GM12878 (cell line): Measurements from ENCODE around the gene B3GALT6. TPM values are rescaled to one million over a fixed set of nuclear protein-coding genes. Genes with fewer than 3 reads are reported as not detected.

Experiments used
- ATAC-seq: fragments of 200-7000 bp; cut with Tn5 transposase; 3 replicates; pipeline ENCODE4 v1.9.1; 2020; ENCODE audit warnings: mild to moderate bottlenecking, moderate library complexity
- BruUV-seq: library from RNA; stranded (reverse); fragments of 400-500 nt; replicated peaks from 2 replicates; lab custom pipeline; 2021; lab: Mats Ljungman, UMichigan
- CTCF ChIA-PET: fragments of 300-600 bp; sonication (Branson Sonifier 250); formaldehyde crosslinking; extraction: SDS; loops from one replicate; lab custom pipeline; 2021; ENCODE audit warnings: inconsistent platforms; lab: Yijun Ruan, JAX
- POLR2A ChIA-PET: fragments of 350-600 bp; formaldehyde crosslinking; extraction: SDS; loops from one replicate; lab custom pipeline; 2021; ENCODE audit warnings: inconsistent platforms; lab: Charles Lee
- RAD21 ChIA-PET: fragments of 300-600 bp; sonication (Branson Sonifier 250); formaldehyde crosslinking; loops from one replicate; lab custom pipeline; 2023; ENCODE audit warnings: antibody characterized with exemption; ENCODE audit not compliant: unreplicated experiment; lab: Charles Lee
- SMC1A ChIA-PET: fragments of 300-600 bp; sonication (Branson Sonifier 250); formaldehyde crosslinking; loops from one replicate; lab custom pipeline; 2023; ENCODE audit not compliant: unreplicated experiment, uncharacterized antibody; lab: Charles Lee
- DNase-seq: peaks from one replicate; pipeline ENCODE4 v3.0.0-alpha.2; 2011; ENCODE audit warnings: low read depth, low spot score
- FAIRE-seq: peaks from 3 replicates; lab custom pipeline; 2011; peaks lifted over from hg19 to GRCh38; lab: Jason Lieb, UNC
- H2AFZ ChIP-seq: 2 replicates; pipeline ENCODE4 v1.6.0; 2011; ENCODE audit warnings: low read depth, low read length, control low read depth; ENCODE audit not compliant: control insufficient read depth
- H3K27ac ChIP-seq: 2 replicates; pipeline ENCODE4 v1.5.1; 2011; ENCODE audit warnings: control low read depth; ENCODE audit not compliant: control insufficient read depth, insufficient read depth
- H3K27me3 ChIP-seq, 2 experiments: replicated peaks in 1 of 2; 2 replicates each; pipeline versions ENCODE4 v1.6.0 to v1.6.1; 2011; ENCODE audit warnings: low read length in 1 of 2; ENCODE audit not compliant: control insufficient read depth in 2 of 2, insufficient read depth in 2 of 2
- H3K36me3 ChIP-seq, 2 experiments: 2 replicates each; pipeline ENCODE4 v1.5.1; 2011; ENCODE audit warnings: low read length in 1 of 2; ENCODE audit not compliant: control insufficient read depth in 2 of 2, insufficient read depth in 2 of 2
- H3K4me1 ChIP-seq: 2 replicates; pipeline ENCODE4 v1.6.1; 2011; ENCODE audit warnings: mild to moderate bottlenecking, low read length, moderate library complexity, mixed read lengths; ENCODE audit not compliant: control insufficient read depth, insufficient read depth
- H3K4me2 ChIP-seq: 2 replicates; pipeline ENCODE4 v1.6.0; 2011; ENCODE audit warnings: control low read depth; ENCODE audit not compliant: control insufficient read depth, insufficient read depth
- H3K4me3 ChIP-seq: fragments of 200-600 bp; sonication (generic); 2 replicates; pipeline ENCODE4 v1.5.1; 2016
- H3K79me2 ChIP-seq: 2 replicates; pipeline ENCODE4 v1.6.0; 2011; ENCODE audit warnings: low read length; ENCODE audit not compliant: control insufficient read depth, insufficient read depth
- H3K9ac ChIP-seq: 2 replicates; pipeline ENCODE4 v1.8.0; 2011; ENCODE audit warnings: low read length, control low read depth, mixed read lengths; ENCODE audit not compliant: control insufficient read depth, insufficient read depth
- H3K9me3 ChIP-seq: replicated peaks from 3 replicates; pipeline ENCODE4 v1.5.1; 2011; ENCODE audit warnings: mild to moderate bottlenecking, low read length; ENCODE audit not compliant: control insufficient read depth, insufficient read depth
- H4K20me1 ChIP-seq: 2 replicates; pipeline ENCODE4 v1.6.0; 2011; ENCODE audit not compliant: control insufficient read depth, insufficient read depth
- CREB1 ChIP-seq: IDR thresholded peaks from 2 replicates; pipeline ENCODE4 v1.6.1; 2012; ENCODE audit warnings: low read depth, mild to moderate bottlenecking, inconsistent platforms
- MEF2B ChIP-seq: fragments of 450-650 bp; IDR thresholded peaks from 2 replicates; pipeline ENCODE4 v1.6.1; 2018; ENCODE audit warnings: mild to moderate bottlenecking, moderate library complexity; ENCODE audit not compliant: partially characterized antibody, poor library complexity, severe bottlenecking
- MYC ChIP-seq: IDR thresholded peaks from 2 replicates; pipeline ENCODE4 v1.6.1; 2011; ENCODE audit warnings: mild to moderate bottlenecking, low read length, moderate library complexity, inconsistent platforms; ENCODE audit not compliant: insufficient read depth, insufficient replicate concordance, insufficient read length, severe bottlenecking
- NFIC ChIP-seq: IDR thresholded peaks from 2 replicates; pipeline ENCODE4 v1.6.1; 2012; ENCODE audit warnings: low read depth, mild to moderate bottlenecking, inconsistent platforms, low read length, moderate library complexity
- NR2C2 ChIP-seq: IDR thresholded peaks from 2 replicates; pipeline ENCODE4 v1.6.1; 2011; ENCODE audit warnings: borderline replicate concordance, low read depth; ENCODE audit not compliant: control insufficient read depth, insufficient read length
- POLR2AphosphoS5 ChIP-seq: IDR thresholded peaks from 2 replicates; pipeline ENCODE4 v1.6.1; 2011; ENCODE audit warnings: mild to moderate bottlenecking, low read length, inconsistent platforms
- SIN3A ChIP-seq: IDR thresholded peaks from 2 replicates; pipeline ENCODE4 v1.6.1; 2012; ENCODE audit warnings: low read depth, low read length, improper control_type of control experiment
- SP1 ChIP-seq: IDR thresholded peaks from one replicate; pipeline ENCODE4 v1.6.1; 2011; ENCODE audit warnings: low read depth, low read length
- SREBF1 ChIP-seq: IDR thresholded peaks from 2 replicates; pipeline ENCODE4 v1.6.1; 2012; ENCODE audit warnings: mild to moderate bottlenecking, low read length
- TCF12 ChIP-seq: IDR thresholded peaks from 2 replicates; pipeline ENCODE4 v1.6.1; 2011; ENCODE audit warnings: low read depth, mild to moderate bottlenecking, low read length
- YY1 ChIP-seq: IDR thresholded peaks from 2 replicates; pipeline ENCODE4 v1.6.1; 2011; ENCODE audit warnings: low read depth, mild to moderate bottlenecking, low read length
- ZZZ3 ChIP-seq: IDR thresholded peaks from 2 replicates; pipeline ENCODE4 v1.6.1; 2011; ENCODE audit warnings: low read depth; ENCODE audit not compliant: control insufficient read depth, insufficient read length
- WGBS: methylation state at CpG from one replicate; pipeline ENCODE4 v1.1.6; 2016; ENCODE audit warnings: low lambda C conversion rate; ENCODE audit not compliant: insufficient replicate concordance, insufficient coverage; ENCODE audit errors: missing lambda C conversion rate; 5-methylcytosine and 5-hydroxymethylcytosine counted together
- in situ Hi-C: fragments of 300-500 bp; cut with MboI; formaldehyde crosslinking; loops from 9 replicates; pipeline ENCODE4 v1.14.3; 2018; ENCODE audit warnings: mixed read lengths
- intact Hi-C: fragments of 100-400 bp; cut with micrococcal nuclease; formaldehyde crosslinking; loops from one replicate; pipeline ENCODE4 v1.14.2; 2022; ENCODE audit not compliant: unreplicated experiment
- polyA plus RNA-seq, 11 experiments: library from polyadenylated mRNA; depleted of rRNA in 4 of 11; unstranded in 6 of 11; stranded (reverse) in 5 of 11; fragments of >200 nt; fragmentation: Nextera tagmentation in 4 of 11; fragmentation: Illumina TruSeq in 1 of 11; extraction: Ambion mirVana in 4 of 11; extraction: Trizol in 1 of 11; gene quantifications; 1 replicate in 1 of 11; 2 replicates in 10 of 11; pipeline versions ENCODE4 v1.2.1 to v1.2.3, GENCODE V29; 2011 to 2016; ENCODE audit warnings: inconsistent platforms in 2 of 11, missing spikeins in 2 of 11, low read depth in 1 of 11
- total RNA-seq, 4 experiments: library from RNA; depleted of rRNA in 3 of 4; stranded (reverse); fragments of >200 nt in 3 of 4; fragmentation: Illumina TruSeq in 1 of 4; extraction: Trizol in 1 of 4; gene quantifications; 2 replicates each; pipeline versions ENCODE4 v1.2.1 to v1.2.3, GENCODE V29; 2013 to 2021
- TF ChIP-seq, protein P1 (sequence below), 3 experiments: IDR thresholded peaks in 2 of 3; conservative IDR thresholded peaks in 1 of 3; 2 replicates each; pipeline ENCODE4 v1.5.1; 2011; ENCODE audit warnings: low read depth in 3 of 3, low read length in 3 of 3, mild to moderate bottlenecking in 3 of 3, control low read depth in 2 of 3, moderate library complexity in 2 of 3, inconsistent platforms in 1 of 3, mixed read lengths in 1 of 3; ENCODE audit not compliant: control insufficient read depth in 2 of 3, insufficient read depth in 1 of 3; ENCODE audit errors: extremely low read depth in 1 of 3
- TF ChIP-seq, protein P2 (sequence below): IDR thresholded peaks from 2 replicates; pipeline ENCODE4 v1.6.1; 2012; ENCODE audit warnings: low read depth, low read length, improper control_type of control experiment
- TF ChIP-seq, protein P3 (sequence below): fragments of 450-650 bp; formaldehyde crosslinking; IDR thresholded peaks from 2 replicates; pipeline ENCODE4 v1.5.0; 2022; ENCODE audit warnings: mild to moderate bottlenecking, missing genetic modification characterization
- TF ChIP-seq, protein P4 (sequence below): fragments of 450-650 bp; IDR thresholded peaks from 2 replicates; pipeline ENCODE4 v1.6.1; 2018; ENCODE audit warnings: mild to moderate bottlenecking, low read depth, moderate library complexity; ENCODE audit not compliant: partially characterized antibody

B3GALT6 gene
- total and polyA plus RNA-seq, 10 of the 15 experiments (the other 5 are each of a cell fraction or from before 2014, with no cell fraction given) = 0.53 to 20.8 (median 4.5) TPM

DNA sequence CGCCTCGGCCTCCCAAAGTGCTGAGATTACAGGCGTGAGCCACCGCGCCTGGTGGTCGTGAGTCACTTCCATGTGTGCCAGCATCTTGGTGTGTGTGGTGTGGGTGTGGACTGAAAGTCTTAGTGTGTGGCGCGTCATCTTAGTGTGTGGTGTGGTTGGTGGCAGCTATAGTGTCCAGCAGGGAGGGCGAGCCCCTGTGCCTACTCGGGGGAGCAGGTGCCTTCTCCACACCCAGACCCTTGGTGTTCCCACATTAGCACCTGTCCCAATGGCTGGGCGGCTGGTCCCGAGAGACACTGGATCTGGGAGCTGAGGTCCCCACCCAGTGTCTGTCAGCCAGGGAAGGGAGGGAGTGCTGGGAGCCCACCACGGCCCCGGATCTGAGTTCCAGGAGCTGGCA, 51.0 kb downstream of the B3GALT6 start:
- H3K27me3 ChIP-seq = no peaks in the 10 kb centered on the region
- CTCF ChIA-PET = no interaction called here
- BruUV-seq = no TSS peak
- no peaks in the 10 kb centered on the region for H3K79me2 ChIP-seq
- POLR2A ChIA-PET = no interaction called here
- intact Hi-C loops = no loop called here
- no peak overlapping the region for H3K4me3 ChIP-seq
- no peak overlapping the region for H3K27ac ChIP-seq
- H2AFZ ChIP-seq = no peak overlapping the region
- in situ Hi-C loops = no loop called here
- H3K9ac ChIP-seq = no peak overlapping the region
- H3K4me1 ChIP-seq = no peaks in the 10 kb centered on the region
- H3K36me3 ChIP-seq = no peaks in the 10 kb centered on the region
- no peak overlapping the region for H3K4me2 ChIP-seq
- H4K20me1 ChIP-seq = no peaks in the 10 kb centered on the region
- DNase-seq (no peak), FAIRE-seq (no peak), ATAC-seq (no peak)
- RAD21 ChIA-PET = no interaction called here
- WGBS = 63% methylated on average over 14 of the region's 14 CpGs
- no peaks in the 10 kb centered on the region for H3K9me3 ChIP-seq
- SMC1A ChIA-PET = interaction anchor here (1.3 kb wide), 1 partner anchor 9 kb away, joined by 3 read pairs; no protein-coding TSS in a partner anchor
- TF ChIP-seq, protein P1, sequence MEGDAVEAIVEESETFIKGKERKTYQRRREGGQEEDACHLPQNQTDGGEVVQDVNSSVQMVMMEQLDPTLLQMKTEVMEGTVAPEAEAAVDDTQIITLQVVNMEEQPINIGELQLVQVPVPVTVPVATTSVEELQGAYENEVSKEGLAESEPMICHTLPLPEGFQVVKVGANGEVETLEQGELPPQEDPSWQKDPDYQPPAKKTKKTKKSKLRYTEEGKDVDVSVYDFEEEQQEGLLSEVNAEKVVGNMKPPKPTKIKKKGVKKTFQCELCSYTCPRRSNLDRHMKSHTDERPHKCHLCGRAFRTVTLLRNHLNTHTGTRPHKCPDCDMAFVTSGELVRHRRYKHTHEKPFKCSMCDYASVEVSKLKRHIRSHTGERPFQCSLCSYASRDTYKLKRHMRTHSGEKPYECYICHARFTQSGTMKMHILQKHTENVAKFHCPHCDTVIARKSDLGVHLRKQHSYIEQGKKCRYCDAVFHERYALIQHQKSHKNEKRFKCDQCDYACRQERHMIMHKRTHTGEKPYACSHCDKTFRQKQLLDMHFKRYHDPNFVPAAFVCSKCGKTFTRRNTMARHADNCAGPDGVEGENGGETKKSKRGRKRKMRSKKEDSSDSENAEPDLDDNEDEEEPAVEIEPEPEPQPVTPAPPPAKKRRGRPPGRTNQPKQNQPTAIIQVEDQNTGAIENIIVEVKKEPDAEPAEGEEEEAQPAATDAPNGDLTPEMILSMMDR (IDR thresholded peaks at IDR 0.05 in 2 of 3, conservative IDR thresholded peaks at IDR 0.05 in 1 of 3; ENCODE audit: control insufficient read depth in 2 of 3, extremely low read depth in 1 of 3, insufficient read depth in 1 of 3, low read depth in 3 of 3, low read length in 3 of 3) = no peak
- TF ChIP-seq NFIC (no peak), SP1 (no peak), MYC (no peak), TCF12 (no peak), YY1 (no peak), NR2C2 (no peak), SIN3A (no peak), CREB1 (no peak), POLR2AphosphoS5 (no peak), ZZZ3 (no peak), MEF2B (no peak), SREBF1 (no peak)
- TF ChIP-seq, protein P2, sequence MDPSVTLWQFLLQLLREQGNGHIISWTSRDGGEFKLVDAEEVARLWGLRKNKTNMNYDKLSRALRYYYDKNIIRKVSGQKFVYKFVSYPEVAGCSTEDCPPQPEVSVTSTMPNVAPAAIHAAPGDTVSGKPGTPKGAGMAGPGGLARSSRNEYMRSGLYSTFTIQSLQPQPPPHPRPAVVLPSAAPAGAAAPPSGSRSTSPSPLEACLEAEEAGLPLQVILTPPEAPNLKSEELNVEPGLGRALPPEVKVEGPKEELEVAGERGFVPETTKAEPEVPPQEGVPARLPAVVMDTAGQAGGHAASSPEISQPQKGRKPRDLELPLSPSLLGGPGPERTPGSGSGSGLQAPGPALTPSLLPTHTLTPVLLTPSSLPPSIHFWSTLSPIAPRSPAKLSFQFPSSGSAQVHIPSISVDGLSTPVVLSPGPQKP = no peak
- TF ChIP-seq, protein P3, sequence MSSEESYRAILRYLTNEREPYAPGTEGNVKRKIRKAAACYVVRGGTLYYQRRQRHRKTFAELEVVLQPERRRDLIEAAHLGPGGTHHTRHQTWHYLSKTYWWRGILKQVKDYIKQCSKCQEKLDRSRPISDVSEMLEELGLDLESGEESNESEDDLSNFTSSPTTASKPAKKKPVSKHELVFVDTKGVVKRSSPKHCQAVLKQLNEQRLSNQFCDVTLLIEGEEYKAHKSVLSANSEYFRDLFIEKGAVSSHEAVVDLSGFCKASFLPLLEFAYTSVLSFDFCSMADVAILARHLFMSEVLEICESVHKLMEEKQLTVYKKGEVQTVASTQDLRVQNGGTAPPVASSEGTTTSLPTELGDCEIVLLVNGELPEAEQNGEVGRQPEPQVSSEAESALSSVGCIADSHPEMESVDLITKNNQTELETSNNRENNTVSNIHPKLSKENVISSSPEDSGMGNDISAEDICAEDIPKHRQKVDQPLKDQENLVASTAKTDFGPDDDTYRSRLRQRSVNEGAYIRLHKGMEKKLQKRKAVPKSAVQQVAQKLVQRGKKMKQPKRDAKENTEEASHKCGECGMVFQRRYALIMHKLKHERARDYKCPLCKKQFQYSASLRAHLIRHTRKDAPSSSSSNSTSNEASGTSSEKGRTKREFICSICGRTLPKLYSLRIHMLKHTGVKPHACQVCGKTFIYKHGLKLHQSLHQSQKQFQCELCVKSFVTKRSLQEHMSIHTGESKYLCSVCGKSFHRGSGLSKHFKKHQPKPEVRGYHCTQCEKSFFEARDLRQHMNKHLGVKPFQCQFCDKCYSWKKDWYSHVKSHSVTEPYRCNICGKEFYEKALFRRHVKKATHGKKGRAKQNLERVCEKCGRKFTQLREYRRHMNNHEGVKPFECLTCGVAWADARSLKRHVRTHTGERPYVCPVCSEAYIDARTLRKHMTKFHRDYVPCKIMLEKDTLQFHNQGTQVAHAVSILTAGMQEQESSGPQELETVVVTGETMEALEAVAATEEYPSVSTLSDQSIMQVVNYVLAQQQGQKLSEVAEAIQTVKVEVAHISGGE = no peak
- TF ChIP-seq, protein P4, sequence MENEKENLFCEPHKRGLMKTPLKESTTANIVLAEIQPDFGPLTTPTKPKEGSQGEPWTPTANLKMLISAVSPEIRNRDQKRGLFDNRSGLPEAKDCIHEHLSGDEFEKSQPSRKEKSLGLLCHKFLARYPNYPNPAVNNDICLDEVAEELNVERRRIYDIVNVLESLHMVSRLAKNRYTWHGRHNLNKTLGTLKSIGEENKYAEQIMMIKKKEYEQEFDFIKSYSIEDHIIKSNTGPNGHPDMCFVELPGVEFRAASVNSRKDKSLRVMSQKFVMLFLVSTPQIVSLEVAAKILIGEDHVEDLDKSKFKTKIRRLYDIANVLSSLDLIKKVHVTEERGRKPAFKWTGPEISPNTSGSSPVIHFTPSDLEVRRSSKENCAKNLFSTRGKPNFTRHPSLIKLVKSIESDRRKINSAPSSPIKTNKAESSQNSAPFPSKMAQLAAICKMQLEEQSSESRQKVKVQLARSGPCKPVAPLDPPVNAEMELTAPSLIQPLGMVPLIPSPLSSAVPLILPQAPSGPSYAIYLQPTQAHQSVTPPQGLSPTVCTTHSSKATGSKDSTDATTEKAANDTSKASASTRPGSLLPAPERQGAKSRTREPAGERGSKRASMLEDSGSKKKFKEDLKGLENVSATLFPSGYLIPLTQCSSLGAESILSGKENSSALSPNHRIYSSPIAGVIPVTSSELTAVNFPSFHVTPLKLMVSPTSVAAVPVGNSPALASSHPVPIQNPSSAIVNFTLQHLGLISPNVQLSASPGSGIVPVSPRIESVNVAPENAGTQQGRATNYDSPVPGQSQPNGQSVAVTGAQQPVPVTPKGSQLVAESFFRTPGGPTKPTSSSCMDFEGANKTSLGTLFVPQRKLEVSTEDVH = no peak
